IPS DF 6.9 (cell line): ENCODE measurements around the gene PDHX.
"Not testable (repeated sequence)": the region's sequence is repeated elsewhere in the genome, so short reads cannot be mapped to it uniquely, and the experiment has no call there.

Source experiments
- DNase-seq: peaks from one replicate; pipeline ENCODE4 v3.0.0-alpha.2; 2013; ENCODE audit warnings: low read depth, low spot score
- H3K27ac ChIP-seq: one replicate; pipeline ENCODE4 v1.5.1; 2013; ENCODE audit warnings: low read length, control low read depth
- H3K27me3 ChIP-seq: 2 replicates; pipeline ENCODE4 v1.6.1; 2013; ENCODE audit warnings: mild to moderate bottlenecking, low read length; ENCODE audit not compliant: control insufficient read depth, insufficient read depth
- H3K36me3 ChIP-seq: 2 replicates; pipeline ENCODE4 v1.6.1; 2013; ENCODE audit warnings: low read length; ENCODE audit not compliant: control insufficient read depth, insufficient read depth
- H3K4me1 ChIP-seq: 2 replicates; pipeline ENCODE4 v1.6.1; 2013; ENCODE audit warnings: low read length; ENCODE audit not compliant: control insufficient read depth, insufficient read depth
- H3K4me3 ChIP-seq: 2 replicates; pipeline ENCODE4 v1.5.1; 2013; ENCODE audit warnings: mild to moderate bottlenecking, low read length
- H3K9me3 ChIP-seq: 2 replicates; pipeline ENCODE4 v1.6.1; 2013; ENCODE audit warnings: low read length, inconsistent platforms; ENCODE audit not compliant: control insufficient read depth, insufficient read depth
- WGBS: extraction: QIAGEN DNeasy Blood & Tissue Kit; methylation state at CpG from one replicate; pipeline ENCODE4 v1.1.7; 2013; ENCODE audit warnings: mixed read lengths, missing lambda C conversion rate; ENCODE audit not compliant: insufficient read length, insufficient coverage; 5-methylcytosine and 5-hydroxymethylcytosine counted together

PDHX gene

GRCh38 chr11:35016916-35017315 lies 100.5 kb downstream of the PDHX start:
- no peak for DNase-seq
- H3K4me3 ChIP-seq = no peak overlapping the region
- no peaks in the 10 kb centered on the region for H3K36me3 ChIP-seq
- H3K9me3 ChIP-seq = no peaks in the 10 kb centered on the region
- no peaks in the 10 kb centered on the region for H3K27me3 ChIP-seq
- no CpG with 5 or more reads among the region's 4 CpGs for WGBS
- no peak overlapping the region for H3K27ac ChIP-seq
- H3K4me1 ChIP-seq = peaks cover 2% of the 10 kb centered on the region; the same call in 1 of the 2 replicates

DNA sequence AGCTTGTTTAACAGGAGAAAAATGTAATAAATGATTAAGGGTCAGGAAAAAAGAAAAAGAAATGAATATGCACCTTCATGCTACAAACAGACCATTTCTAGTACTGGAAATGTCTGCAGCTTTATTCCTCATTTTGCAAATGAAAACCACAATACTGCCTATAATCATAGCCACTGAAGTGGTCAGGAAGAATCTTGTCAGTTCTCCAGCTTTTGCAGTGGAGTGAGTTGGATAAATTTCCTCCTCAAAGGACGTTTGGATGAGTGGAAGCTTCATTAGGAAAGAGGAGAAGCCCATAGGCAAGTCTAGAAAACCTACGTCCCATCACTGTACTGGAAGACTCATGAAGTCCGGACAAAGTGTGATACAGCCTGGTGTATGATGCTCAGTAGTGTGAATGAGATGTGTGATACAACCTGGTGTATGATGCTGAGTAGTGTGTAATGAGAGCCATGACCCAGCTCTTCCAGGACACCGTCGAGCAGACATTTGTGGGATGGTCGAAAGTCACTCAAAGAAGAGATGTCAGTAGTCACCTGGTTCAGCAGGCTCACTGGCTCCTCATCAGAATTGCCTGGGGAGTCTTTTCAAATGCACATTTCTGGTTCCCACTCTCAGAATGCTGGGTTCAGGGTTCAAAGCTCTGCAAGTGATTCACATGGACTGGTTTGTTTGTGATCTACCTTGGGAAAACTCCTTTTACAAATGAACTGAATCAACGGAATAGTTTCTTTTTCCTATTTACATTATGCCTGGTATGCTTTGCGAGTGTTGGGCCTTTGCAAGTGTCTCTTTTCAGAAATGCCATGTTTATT lies 101.3 kb downstream of the PDHX start:
- no peak for DNase-seq
- H3K36me3 ChIP-seq = no peaks in the 10 kb centered on the region
- WGBS = no CpG with 5 or more reads among the region's 8 CpGs
- H3K4me1 ChIP-seq = peaks cover 2% of the 10 kb centered on the region; the same call in 1 of the 2 replicates
- no peak overlapping the region for H3K4me3 ChIP-seq
- no peak overlapping the region for H3K27ac ChIP-seq
- H3K27me3 ChIP-seq = no peaks in the 10 kb centered on the region
- H3K9me3 ChIP-seq = no peaks in the 10 kb centered on the region

DNA sequence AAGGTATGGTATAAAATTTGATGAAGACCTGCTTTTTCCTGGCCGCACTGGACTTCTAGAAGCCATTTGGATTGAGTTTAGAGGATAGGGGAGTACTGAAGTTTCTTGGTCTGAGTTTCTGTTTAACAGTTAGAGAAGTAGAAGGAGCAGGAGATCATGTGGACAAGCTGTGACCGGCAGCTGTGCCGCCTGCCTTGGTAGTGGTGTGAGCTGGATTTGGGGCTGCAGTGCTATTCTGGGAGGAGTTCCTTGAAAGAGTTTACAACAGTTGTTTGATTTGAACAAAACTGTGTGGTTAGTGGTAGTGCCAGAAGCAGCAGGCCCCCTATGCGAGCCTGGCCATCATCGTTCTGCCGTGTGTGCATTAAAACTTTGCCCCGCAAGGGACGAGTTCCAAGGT lies 105.2 kb downstream of the PDHX start:
- Histone ChIP-seq H3K4me3 (no peak overlapping the region), H3K4me1 (peaks cover 2% of the 10 kb centered on the region; the same call in 1 of the 2 replicates), H3K27me3 (no peaks in the 10 kb centered on the region), H3K27ac (no peak overlapping the region), H3K9me3 (no peaks in the 10 kb centered on the region), H3K36me3 (no peaks in the 10 kb centered on the region)
- DNase-seq = no peak
- no CpG with 5 or more reads among the region's 8 CpGs for WGBS

- not testable (repeated sequence) for H3K9me3 ChIP-seq, H3K36me3 ChIP-seq, H3K27ac ChIP-seq, DNase-seq, H3K27me3 ChIP-seq, H3K4me1 ChIP-seq, H3K4me3 ChIP-seq
- WGBS = no CpG with 5 or more reads among the region's 3 CpGs
Observed at GRCh38 chr11:35023940-35024339, 107.5 kb downstream of the PDHX start.

- no CpG with 5 or more reads among the region's 4 CpGs for WGBS
- not testable (repeated sequence) for H3K9me3 ChIP-seq, H3K27me3 ChIP-seq
Observed at GRCh38 chr11:35028007-35028406, 111.6 kb downstream of the PDHX start.

DNA sequence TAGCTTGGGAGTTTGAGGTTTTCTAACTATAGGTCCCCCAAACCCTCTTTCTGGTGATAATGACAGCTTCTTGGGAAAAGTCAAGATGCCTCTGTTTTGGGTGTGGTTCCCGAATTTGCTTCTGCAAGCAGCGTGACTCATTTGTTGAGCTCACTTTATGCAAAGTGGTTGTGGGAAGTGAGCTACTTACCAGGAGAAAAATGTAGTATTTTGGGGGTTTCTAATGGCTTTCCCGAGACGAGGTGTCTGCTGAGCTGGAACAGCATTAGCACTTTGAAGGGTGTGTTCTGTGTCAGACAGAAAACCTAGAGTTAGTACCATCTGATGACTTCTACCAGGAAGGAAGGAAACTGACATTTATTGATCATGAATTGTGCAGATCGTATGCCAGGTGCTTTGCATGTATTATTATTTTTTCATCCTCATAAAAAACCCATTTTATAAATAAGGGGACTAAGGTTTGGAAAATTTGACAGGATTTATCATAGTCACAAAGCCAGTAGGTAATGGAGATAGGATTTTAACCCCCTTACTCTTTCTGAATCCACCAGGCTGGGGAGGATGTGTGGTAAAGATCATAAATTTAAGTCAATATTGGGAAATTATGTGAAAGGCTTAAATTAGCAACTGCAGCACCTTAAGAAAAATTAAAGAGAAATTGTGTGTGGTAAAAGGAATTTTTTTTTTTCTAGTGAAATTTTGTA lies 113.7 kb downstream of the PDHX start:
- WGBS = no CpG with 5 or more reads among the region's 5 CpGs
- Histone ChIP-seq H3K9me3 (no peaks in the 10 kb centered on the region), H3K4me3 (no peak overlapping the region), H3K4me1 (no peaks in the 10 kb centered on the region), H3K27me3 (no peaks in the 10 kb centered on the region), H3K36me3 (no peaks in the 10 kb centered on the region), H3K27ac (no peak overlapping the region)
- no peak for DNase-seq

More at GRCh38 chr11:35028007-35028406, 111.6 kb downstream of the PDHX start:
- H3K36me3 ChIP-seq, H3K4me3 ChIP-seq, H3K4me1 ChIP-seq, H3K27ac ChIP-seq, DNase-seq: not testable (repeated sequence)

GRCh38 chr11:35030716-35031213 lies 114.3 kb downstream of the PDHX start:
- H3K27ac ChIP-seq = no peak overlapping the region

GRCh38 chr11:35031346-35031745 lies 114.9 kb downstream of the PDHX start:
- Histone ChIP-seq H3K9me3 (no peaks in the 10 kb centered on the region), H3K27me3 (no peaks in the 10 kb centered on the region), H3K27ac (no peak overlapping the region), H3K36me3 (no peaks in the 10 kb centered on the region), H3K4me1 (no peaks in the 10 kb centered on the region), H3K4me3 (no peak overlapping the region)
- no peak for DNase-seq
- WGBS = no CpG with 5 or more reads among the region's 2 CpGs

More at GRCh38 chr11:35030716-35031213, 114.3 kb downstream of the PDHX start:
- Histone ChIP-seq H3K9me3 (no peaks in the 10 kb centered on the region), H3K36me3 (no peaks in the 10 kb centered on the region), H3K4me3 (no peak overlapping the region), H3K4me1 (no peaks in the 10 kb centered on the region), H3K27me3 (no peaks in the 10 kb centered on the region)
- WGBS = no CpG with 5 or more reads among the region's 11 CpGs
- DNase-seq = no peak

GRCh38 chr11:35031867-35032266 lies 115.4 kb downstream of the PDHX start:
- no peak overlapping the region for H3K4me3 ChIP-seq
- no CpG with 5 or more reads among the region's 1 CpG for WGBS
- no peaks in the 10 kb centered on the region for H3K36me3 ChIP-seq
- H3K27me3 ChIP-seq = no peaks in the 10 kb centered on the region
- H3K9me3 ChIP-seq = no peaks in the 10 kb centered on the region
- no peak overlapping the region for H3K27ac ChIP-seq
- no peaks in the 10 kb centered on the region for H3K4me1 ChIP-seq
- no peak for DNase-seq

- WGBS = no CpG with 5 or more reads among the region's 6 CpGs
- no peak for DNase-seq
- Histone ChIP-seq H3K4me3 (no peak overlapping the region), H3K4me1 (no peaks in the 10 kb centered on the region), H3K27ac (no peak overlapping the region), H3K9me3 (no peaks in the 10 kb centered on the region), H3K27me3 (no peaks in the 10 kb centered on the region), H3K36me3 (no peaks in the 10 kb centered on the region)
Observed at GRCh38 chr11:35033011-35033410, 116.6 kb downstream of the PDHX start.
